Measurements from ENCODE around the gene PCBP3.
"Not testable (repeated sequence)": the region's sequence is repeated elsewhere in the genome, so short reads cannot be mapped to it uniquely, and the experiment has no call there.

PCBP3 gene

DNA sequence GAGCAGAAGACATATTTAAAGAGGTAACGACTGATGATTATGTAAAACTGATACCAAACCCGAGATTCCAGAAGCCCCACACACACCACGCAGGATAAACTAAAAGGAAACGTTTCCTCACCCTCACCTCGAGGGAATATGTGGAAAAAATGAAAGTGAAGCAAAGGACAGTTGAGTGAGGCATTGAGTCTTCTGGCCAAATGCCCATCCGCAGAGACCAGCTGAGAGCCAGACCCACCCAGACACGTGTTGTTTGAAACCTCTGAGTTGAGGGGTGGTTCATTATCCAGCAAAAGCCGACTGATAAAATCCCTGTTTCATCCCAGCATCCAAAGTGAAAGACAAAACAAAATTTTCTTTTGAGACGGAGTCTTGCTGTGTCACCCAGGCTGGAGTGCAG, 29.6 kb upstream of the PCBP3 start:
- DNase-seq: no peak

GRCh38 chr21:45615145-45615711, 28.3 kb upstream of the PCBP3 start:
- DNase-seq: no peak

DNA sequence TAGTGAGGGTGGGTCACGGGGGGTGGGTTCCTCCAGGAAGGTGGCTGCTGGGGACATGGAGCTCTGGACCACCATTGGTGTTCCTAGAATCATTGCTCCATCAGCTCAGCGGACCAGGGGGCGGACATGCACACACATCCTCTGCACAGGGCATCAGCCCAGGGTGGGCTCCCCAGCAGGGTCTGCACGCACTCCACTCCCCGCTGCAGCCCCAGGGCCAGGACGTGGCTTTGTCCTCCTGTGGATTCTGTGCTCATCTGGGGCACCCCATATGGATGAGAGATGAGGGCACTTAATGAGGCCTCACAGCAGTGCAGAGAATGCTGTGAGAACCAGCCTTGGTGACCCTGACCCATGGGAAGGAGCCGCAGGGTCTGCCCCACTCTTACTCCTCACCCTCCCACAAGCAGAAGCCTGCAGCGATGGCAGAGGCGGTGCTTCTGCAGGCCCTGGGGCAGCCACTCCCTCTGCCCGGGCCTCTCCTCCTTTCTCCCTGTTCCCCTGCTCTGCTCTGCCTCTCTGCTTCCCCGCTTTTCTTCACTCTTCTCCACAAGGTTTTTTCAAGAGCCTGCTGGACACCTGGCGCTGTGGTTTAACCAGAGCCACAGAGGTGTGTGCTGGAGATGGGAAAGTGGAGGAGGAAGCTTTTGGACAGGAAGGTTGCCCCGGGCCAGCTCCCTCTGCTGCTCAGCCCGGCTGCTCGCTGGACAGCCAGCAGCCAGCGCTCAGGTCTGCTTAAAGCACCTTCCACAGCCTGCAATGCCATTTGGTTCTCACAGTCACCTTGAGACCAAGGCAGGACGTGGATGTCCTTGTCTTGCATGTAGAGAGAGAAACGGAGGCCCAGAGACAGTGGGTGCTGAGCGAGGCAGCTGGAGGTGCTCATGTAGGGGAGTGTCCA, 26.3 kb upstream of the PCBP3 start:
- no peak for DNase-seq

DNA sequence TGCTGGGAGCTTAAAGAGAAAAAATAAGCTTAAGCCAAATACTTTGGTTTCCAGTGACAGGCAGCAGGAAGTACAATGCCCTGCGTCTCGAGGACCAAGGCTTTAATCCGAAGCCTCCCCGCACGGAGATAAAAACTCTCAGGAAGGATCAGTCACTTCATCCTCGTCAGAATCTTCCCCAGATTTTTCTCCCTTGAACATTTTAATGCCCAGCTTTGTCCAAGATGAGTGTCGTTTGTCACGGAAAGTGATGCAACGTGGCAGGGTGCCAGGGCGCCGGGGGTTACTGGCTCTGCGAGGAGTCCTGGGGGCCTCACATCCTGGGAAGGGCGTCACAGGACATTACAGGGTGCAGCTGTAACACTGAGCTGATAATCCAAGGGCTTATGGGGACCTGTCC, 25.2 kb upstream of the PCBP3 start:
- DNase-seq: no peak

- no peak for DNase-seq
These were observed 24.6 kb upstream of the PCBP3 start for GRCh38 chr21:45618846-45619485.

GRCh38 chr21:45620201-45620923, 23.2 kb upstream of the PCBP3 start:
- no peak for DNase-seq

DNA sequence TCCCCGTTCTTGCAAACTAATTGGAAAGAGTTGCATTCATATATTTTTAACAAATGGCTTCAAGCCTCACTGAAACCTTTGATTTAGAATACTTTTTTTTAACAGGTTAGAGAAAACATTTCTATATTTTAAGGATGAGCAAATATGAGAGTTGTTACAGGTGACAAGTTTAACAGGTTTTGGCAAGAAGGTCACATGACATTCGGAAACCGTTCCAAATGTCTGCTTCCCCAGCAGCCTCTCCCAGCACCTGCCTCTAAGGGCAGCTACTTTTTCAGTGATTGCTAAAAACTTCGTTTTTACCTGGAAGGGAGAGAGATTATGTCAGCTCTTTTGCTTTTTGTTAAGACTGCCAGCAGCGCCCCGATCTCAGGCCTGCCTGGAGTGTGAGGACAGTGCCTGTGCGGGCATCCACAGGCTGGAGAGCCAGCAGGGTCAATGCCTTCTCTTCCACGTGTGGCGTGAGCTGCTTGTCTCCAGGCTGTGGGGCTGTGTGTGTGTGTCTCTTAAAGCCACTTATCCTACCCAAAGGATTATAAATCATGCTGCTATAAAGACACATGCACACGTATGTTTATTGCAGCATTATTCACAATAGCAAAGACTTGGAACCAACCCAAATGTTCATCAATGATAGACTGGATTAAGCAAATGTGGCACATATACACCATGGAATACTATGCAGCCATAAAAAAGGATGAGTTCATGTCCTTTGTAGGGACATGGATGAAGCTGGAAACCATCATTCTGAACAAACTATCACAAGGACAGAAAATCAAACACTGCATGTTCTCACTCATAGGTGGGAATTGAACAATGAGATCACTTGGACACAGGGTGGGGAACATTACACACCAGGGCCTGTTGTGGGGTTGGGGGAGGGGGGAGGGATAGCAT, 21.8 kb upstream of the PCBP3 start:
- not testable (repeated sequence) for DNase-seq

- no peak for DNase-seq
These were observed 21.0 kb upstream of the PCBP3 start for GRCh38 chr21:45622416-45623097.

DNA sequence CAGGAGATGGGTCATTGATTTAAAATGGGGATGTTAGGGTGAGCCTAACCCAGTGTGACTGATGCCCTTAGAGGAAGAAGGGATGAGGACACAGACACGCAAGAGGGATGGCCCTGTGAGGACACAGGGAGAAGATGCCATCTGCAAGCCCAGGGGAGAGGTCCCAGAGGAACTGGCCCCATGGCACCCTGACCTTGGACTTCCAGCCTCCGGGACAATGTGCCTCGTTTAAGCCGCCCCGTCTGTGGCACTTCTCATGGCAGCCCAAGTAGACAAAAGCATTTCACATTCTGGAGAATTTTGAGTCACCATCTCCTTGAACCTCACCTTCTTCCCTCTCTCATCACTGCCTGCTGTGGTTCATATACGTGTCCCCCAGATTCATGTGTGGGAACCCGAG, 20.1 kb upstream of the PCBP3 start:
- DNase-seq: no peak

- not testable (repeated sequence) for DNase-seq
These were observed 17.4 kb upstream of the PCBP3 start for GRCh38 chr21:45626127-45626526.

DNA sequence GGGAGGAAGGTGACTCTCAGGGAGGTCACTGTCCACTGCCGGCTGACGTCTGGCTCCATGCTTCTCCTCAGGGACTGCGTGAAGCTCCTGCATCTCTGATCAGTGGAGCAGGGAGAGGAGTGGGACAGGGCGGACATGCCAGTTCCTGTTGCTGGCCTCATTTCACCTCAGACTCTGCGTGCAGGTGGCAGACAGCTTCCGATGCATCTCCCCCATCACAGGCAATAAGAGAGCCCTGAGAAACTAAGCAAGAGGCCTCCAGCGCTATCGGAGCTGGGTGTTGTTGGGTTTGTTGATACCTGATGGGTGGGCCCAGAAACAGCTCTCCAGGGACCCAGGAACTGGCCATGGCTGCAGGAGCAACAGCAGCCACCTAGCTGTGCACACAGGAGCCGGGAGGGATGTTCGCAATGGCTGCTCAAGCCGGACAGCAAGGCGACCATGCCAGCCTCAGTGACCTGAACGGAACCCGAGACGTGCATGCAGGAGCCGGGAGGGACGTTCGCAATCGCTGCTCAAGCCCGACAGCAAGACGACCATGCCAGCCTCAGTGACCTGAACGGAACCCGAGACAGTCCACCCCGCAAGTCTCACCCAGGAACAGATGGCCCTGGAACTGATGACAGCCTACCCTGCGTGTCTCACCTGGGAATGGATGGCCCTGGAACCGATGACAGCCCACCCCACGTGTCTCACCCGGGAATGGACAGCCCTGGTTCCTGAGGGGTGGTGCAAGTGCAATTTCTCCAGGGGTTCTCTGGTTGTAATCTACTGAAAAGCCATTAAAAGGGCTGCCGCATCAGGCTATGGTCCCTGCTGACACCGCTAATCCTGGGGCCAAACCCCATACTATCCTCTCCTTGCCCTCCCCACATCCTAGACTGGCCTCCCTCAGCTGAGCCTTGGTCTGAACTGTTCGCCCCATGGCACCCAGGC, 14.2 kb upstream of the PCBP3 start:
- no peak for DNase-seq

- DNase-seq: no peak
These were observed 13.3 kb upstream of the PCBP3 start for GRCh38 chr21:45630066-45630694.

- no peak for DNase-seq
These were observed 12.6 kb upstream of the PCBP3 start for GRCh38 chr21:45630876-45631275.

DNA sequence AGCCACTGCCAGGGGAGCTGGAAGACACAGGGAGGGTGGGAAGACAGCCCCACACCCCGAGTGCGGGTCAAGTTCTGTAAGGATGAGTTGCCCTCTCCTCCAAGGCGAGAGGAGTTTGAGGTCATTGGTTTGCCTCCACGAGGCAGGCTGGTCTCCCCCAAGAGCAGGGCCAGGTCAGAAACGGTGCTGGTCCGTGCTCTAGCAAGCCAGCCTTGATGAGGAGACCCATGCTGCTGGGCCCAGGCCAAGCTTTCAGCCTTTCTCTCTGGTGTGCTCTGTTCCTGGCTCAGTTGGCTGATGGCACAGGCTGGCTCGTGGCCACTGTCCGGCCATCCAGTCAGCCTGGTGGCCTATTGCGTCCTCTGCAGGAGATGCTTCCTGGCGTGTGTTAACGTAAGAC, 12.0 kb upstream of the PCBP3 start:
- no peak for DNase-seq

GRCh38 chr21:45632160-45632559, 11.4 kb upstream of the PCBP3 start:
- DNase-seq: no peak

- DNase-seq: no peak
These were observed 10.8 kb upstream of the PCBP3 start for GRCh38 chr21:45632637-45633251.

GRCh38 chr21:45634511-45635183, 8.9 kb upstream of the PCBP3 start:
- DNase-seq: no peak

DNA sequence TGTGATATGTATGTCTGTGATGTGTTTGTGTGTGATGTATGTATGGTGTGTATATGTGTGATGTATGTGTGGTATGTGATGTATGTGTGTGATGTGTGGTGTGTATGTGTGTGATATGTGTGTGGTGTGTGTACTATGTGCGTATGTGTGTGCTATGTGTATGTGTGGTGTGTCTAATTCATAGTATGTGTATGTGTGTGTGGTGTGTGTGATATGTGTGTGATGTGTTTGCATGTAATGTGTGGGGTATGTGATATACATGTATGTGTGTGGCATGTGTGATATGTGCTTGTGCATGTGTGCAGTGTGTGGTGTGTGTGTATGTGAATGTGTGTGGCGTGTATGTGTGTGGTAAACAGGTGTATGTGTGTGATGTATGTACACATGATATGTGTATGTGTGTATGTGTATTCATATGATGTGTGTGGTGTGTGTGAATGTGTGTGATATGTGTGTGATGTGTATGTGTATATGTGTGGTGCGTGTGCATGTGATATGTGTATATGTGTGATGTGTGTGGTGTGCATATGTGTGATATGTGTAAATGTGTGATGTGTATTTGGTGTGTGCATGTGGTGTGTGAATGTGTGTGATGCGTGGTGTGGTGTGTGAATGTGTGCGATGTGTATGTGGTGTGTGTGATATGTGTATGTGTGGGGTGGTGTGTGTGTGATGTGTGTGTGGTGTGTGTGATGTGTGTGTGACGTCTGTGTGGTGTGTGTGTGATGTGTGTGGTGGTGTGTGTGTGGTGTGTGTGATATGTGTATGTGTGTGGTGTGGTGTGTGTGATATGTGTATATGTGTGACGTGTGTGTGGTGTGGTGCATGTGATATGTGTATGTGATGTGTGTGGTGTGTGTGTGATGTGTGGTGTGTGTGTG, 8.0 kb upstream of the PCBP3 start:
- no peak for DNase-seq
